Peyer's patch (tissue), 4 donors: ENCODE data around the gene TMEM187.

Experiments
- CTCF ChIP-seq, 6 experiments: fragments of 450-650 bp in 4 of 6; fragments of 200-600 bp in 2 of 6; sonication (generic) in 1 of 6; IDR thresholded peaks; one replicate each; pipeline ENCODE4 v1.5.1; 2017 to 2019; ENCODE audit warnings: antibody characterized with exemption in 6 of 6, mild to moderate bottlenecking in 3 of 6, moderate library complexity in 1 of 6
- POLR2A ChIP-seq, 2 donors: fragments of 450-650 bp; IDR thresholded peaks; one replicate each; pipeline ENCODE4 v1.5.1; 2017; ENCODE audit warnings: antibody characterized with exemption in 2 of 2, mild to moderate bottlenecking in 2 of 2, moderate library complexity in 2 of 2

GRCh38 chrX:154015581-154016264 lies 43.2 kb downstream of the TMEM187 start:
- no peak for TF ChIP-seq CTCF (IDR thresholded peaks at IDR 0.05)
- TF ChIP-seq POLR2A (IDR thresholded peaks at IDR 0.05), result no peak
